ENCODE results near the gene CDK5. TPM values are rescaled to one million over a fixed set of nuclear protein-coding genes. Genes with fewer than 3 reads are reported as not detected.

The CDK5 gene
- total RNA-seq, 1 donor = 22.9 TPM

DNA sequence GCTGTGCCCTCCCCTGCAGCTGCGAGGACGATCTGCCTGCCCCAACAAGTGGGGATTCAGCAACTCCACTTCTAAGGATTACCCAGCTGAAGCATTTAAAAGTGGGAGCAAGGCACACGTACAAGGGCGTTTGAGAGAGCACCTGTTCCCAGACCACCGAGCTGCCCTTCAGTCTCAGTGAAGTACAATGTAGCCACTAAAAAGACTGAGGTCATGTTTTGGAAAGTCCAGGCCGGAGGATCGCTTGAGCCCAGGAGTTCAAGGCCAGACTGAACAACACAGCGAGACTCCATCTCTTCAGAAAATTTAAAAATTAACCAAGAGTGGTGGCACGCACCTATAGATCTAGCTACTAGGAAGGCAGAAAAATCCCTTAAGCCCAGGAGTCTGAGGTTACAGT is 52.1 kb downstream of the CDK5 start:
- H3K4me3 ChIP-seq (ENCODE audit: low read depth, low read length) = no peak overlapping the region
- no peak for DNase-seq (ENCODE audit: low read depth)
- TF ChIP-seq, protein P1, sequence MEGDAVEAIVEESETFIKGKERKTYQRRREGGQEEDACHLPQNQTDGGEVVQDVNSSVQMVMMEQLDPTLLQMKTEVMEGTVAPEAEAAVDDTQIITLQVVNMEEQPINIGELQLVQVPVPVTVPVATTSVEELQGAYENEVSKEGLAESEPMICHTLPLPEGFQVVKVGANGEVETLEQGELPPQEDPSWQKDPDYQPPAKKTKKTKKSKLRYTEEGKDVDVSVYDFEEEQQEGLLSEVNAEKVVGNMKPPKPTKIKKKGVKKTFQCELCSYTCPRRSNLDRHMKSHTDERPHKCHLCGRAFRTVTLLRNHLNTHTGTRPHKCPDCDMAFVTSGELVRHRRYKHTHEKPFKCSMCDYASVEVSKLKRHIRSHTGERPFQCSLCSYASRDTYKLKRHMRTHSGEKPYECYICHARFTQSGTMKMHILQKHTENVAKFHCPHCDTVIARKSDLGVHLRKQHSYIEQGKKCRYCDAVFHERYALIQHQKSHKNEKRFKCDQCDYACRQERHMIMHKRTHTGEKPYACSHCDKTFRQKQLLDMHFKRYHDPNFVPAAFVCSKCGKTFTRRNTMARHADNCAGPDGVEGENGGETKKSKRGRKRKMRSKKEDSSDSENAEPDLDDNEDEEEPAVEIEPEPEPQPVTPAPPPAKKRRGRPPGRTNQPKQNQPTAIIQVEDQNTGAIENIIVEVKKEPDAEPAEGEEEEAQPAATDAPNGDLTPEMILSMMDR (IDR thresholded peaks at IDR 0.05; ENCODE audit: insufficient read depth, low read depth, low read length) = no peak

Other genes starting within 250 kb of the CDK5 start
- gene AOC1, start 205.4 kb downstream of the CDK5 start, total RNA-seq = not detected in 2 replicates
- 0.64 and 2.6 TPM in 2 replicates for gene KCNH2, start 79.6 kb downstream of the CDK5 start, total RNA-seq
- gene NOS3, start 66.9 kb downstream of the CDK5 start, total RNA-seq = 1.3 and 3.5 TPM in 2 replicates
- under 0.01 and 0.32 TPM in 2 replicates for gene ATG9B, start 33.4 kb downstream of the CDK5 start, total RNA-seq
- 35.4 and 36.4 TPM in 2 replicates for gene ABCB8, start 29.4 kb downstream of the CDK5 start, total RNA-seq
- gene ASIC3, start 9.4 kb downstream of the CDK5 start, total RNA-seq = under 0.01 and 0.32 TPM in 2 replicates
- 85.5 and 102 TPM in 2 replicates for gene SLC4A2, start 1.7 kb upstream of the CDK5 start, total RNA-seq
- gene FASTK, start 22.9 kb upstream of the CDK5 start, total RNA-seq = 87.2 and 103 TPM in 2 replicates
- gene TMUB1, start 25.6 kb upstream of the CDK5 start, total RNA-seq = 17.7 and 21.6 TPM in 2 replicates
- 59.2 and 83.8 TPM in 2 replicates for gene AGAP3, start 28.6 kb upstream of the CDK5 start, total RNA-seq
- gene GBX1, start 109.8 kb upstream of the CDK5 start, total RNA-seq = not detected in 2 replicates
- not detected in 2 replicates for gene ASB10, start 129.4 kb upstream of the CDK5 start, total RNA-seq
- not detected in 2 replicates for gene H2BK1, start 152.6 kb upstream of the CDK5 start, total RNA-seq
- 47.7 and 70.0 TPM in 2 replicates for gene ABCF2, start 169.3 kb upstream of the CDK5 start, total RNA-seq
- gene CHPF2, start 174.6 kb upstream of the CDK5 start, total RNA-seq = 80.9 and 90.7 TPM in 2 replicates
- 32.0 and 49.3 TPM in 2 replicates for gene SMARCD3, start 190.8 kb upstream of the CDK5 start, total RNA-seq